Measurements from ENCODE around the gene SRSF8.
"Not testable (repeated sequence)": the region's sequence is repeated elsewhere in the genome, so short reads cannot be mapped to it uniquely, and the experiment has no call there.

Gene SRSF8

GRCh38 chr11:95066716-95067038 lies at the start of gene SRSF8:
Gene SRSF8, plus strand, starts transcription at chr11:95066919. Its CDS starts 308 bp downstream, at chr11:95067227.
- peaks cover 27% of the 10 kb centered on the region for H3K4me1 ChIP-seq
- H3K4me2 ChIP-seq, result peak within 1 kb of the TSS; percentile 81
- H3K36me3 ChIP-seq, result no peaks in the 10 kb centered on the region
- no peaks in the 10 kb centered on the region for H3K27me3 ChIP-seq
- peaks cover 21% of the 10 kb centered on the region for H4K20me1 ChIP-seq
- TF ChIP-seq Cebpa-rat (IDR thresholded peaks at IDR 0.05), result no peak
- H3K9ac ChIP-seq, result peak within 1 kb of the TSS; percentile 98
- peak within 1 kb of the TSS; percentile 96 for H3K4me3 ChIP-seq
- peak within 1 kb of the TSS; percentile 99 for H3K27ac ChIP-seq
- no peaks in the 10 kb centered on the region for H3K9me3 ChIP-seq

GRCh38 chr11:95021468-95021867 lies 45.3 kb upstream of the SRSF8 start:
- H3K9me3 ChIP-seq, H3K4me2 ChIP-seq, H3K9ac ChIP-seq, H3K36me3 ChIP-seq, H3K27me3 ChIP-seq, H3K4me1 ChIP-seq, H3K27ac ChIP-seq, H3K4me3 ChIP-seq, H4K20me1 ChIP-seq: not testable (repeated sequence)

- no peaks in the 10 kb centered on the region for H4K20me1 ChIP-seq
- no peaks in the 10 kb centered on the region for H3K9me3 ChIP-seq
- no peak within 1 kb of the TSS for H3K9ac ChIP-seq
- H3K36me3 ChIP-seq, result no peaks in the 10 kb centered on the region
- H3K4me1 ChIP-seq, result no peaks in the 10 kb centered on the region
- H3K4me2 ChIP-seq, result no peak within 1 kb of the TSS
- no peak within 1 kb of the TSS for H3K4me3 ChIP-seq
- H3K27ac ChIP-seq, result no peak within 1 kb of the TSS
- TF ChIP-seq Cebpa-rat (IDR thresholded peaks at IDR 0.05), result no peak
- H3K27me3 ChIP-seq, result no peaks in the 10 kb centered on the region
Observed at GRCh38 chr11:95024958-95025357, 41.8 kb upstream of the SRSF8 start, which contains the start of gene KDM4E. Gene KDM4E, plus strand, starts transcription at chr11:95025258. Its CDS starts 300 bp downstream, at chr11:95025558.

GRCh38 chr11:95025594-95025993 lies 41.1 kb upstream of the SRSF8 start:
- H3K27ac ChIP-seq, H3K4me3 ChIP-seq, H4K20me1 ChIP-seq, H3K9me3 ChIP-seq, H3K36me3 ChIP-seq, H3K4me1 ChIP-seq, H3K27me3 ChIP-seq, H3K9ac ChIP-seq, H3K4me2 ChIP-seq: not testable (repeated sequence)

- Histone ChIP-seq H3K27ac (no peak overlapping the region), H3K9ac (no peak overlapping the region), H3K9me3 (no peaks in the 10 kb centered on the region), H3K27me3 (no peaks in the 10 kb centered on the region), H3K36me3 (no peaks in the 10 kb centered on the region), H3K4me1 (no peaks in the 10 kb centered on the region), H4K20me1 (no peaks in the 10 kb centered on the region), H3K4me3 (no peak overlapping the region), H3K4me2 (no peak overlapping the region)
- no peak for TF ChIP-seq Cebpa-rat (IDR thresholded peaks at IDR 0.05)
Observed at GRCh38 chr11:95028357-95028756, 38.4 kb upstream of the SRSF8 start.

GRCh38 chr11:95033051-95033450 lies 33.7 kb upstream of the SRSF8 start:
- TF ChIP-seq Cebpa-rat (IDR thresholded peaks at IDR 0.05), result no peak
- Histone ChIP-seq H3K27ac (no peak overlapping the region), H3K4me2 (no peak overlapping the region), H3K9ac (no peak overlapping the region), H3K4me3 (no peak overlapping the region), H3K27me3 (no peaks in the 10 kb centered on the region), H3K36me3 (no peaks in the 10 kb centered on the region), H4K20me1 (no peaks in the 10 kb centered on the region), H3K4me1 (no peaks in the 10 kb centered on the region), H3K9me3 (peaks cover 9% of the 10 kb centered on the region)

GRCh38 chr11:95035316-95035715 lies 31.4 kb upstream of the SRSF8 start:
- Histone ChIP-seq H3K4me1 (no peaks in the 10 kb centered on the region), H3K9ac (no peak overlapping the region), H3K27ac (no peak overlapping the region), H3K9me3 (peaks cover 10% of the 10 kb centered on the region), H3K27me3 (no peaks in the 10 kb centered on the region), H4K20me1 (no peaks in the 10 kb centered on the region), H3K4me3 (no peak overlapping the region), H3K36me3 (no peaks in the 10 kb centered on the region), H3K4me2 (no peak overlapping the region)
- no peak for TF ChIP-seq Cebpa-rat (IDR thresholded peaks at IDR 0.05)

GRCh38 chr11:95037356-95038035 lies 29.2 kb upstream of the SRSF8 start:
- not testable (repeated sequence) for H3K27me3 ChIP-seq, H3K27ac ChIP-seq, H4K20me1 ChIP-seq, H3K36me3 ChIP-seq, H3K9ac ChIP-seq, H3K4me1 ChIP-seq, H3K4me3 ChIP-seq, H3K4me2 ChIP-seq, H3K9me3 ChIP-seq

GRCh38 chr11:95042239-95042638 lies 24.5 kb upstream of the SRSF8 start:
- Histone ChIP-seq H3K9ac (no peak overlapping the region), H3K4me2 (no peak overlapping the region), H3K4me3 (no peak overlapping the region), H3K4me1 (peaks cover 5% of the 10 kb centered on the region; the same call in 1 of the 2 replicates), H3K36me3 (no peaks in the 10 kb centered on the region), H3K9me3 (peaks cover 9% of the 10 kb centered on the region), H4K20me1 (no peaks in the 10 kb centered on the region), H3K27me3 (no peaks in the 10 kb centered on the region), H3K27ac (no peak overlapping the region)
- TF ChIP-seq Cebpa-rat (IDR thresholded peaks at IDR 0.05), result no peak

- Histone ChIP-seq H4K20me1 (no peaks in the 10 kb centered on the region), H3K4me1 (peaks cover 5% of the 10 kb centered on the region; the same call in 1 of the 2 replicates), H3K4me2 (no peak overlapping the region), H3K27me3 (no peaks in the 10 kb centered on the region), H3K9ac (no peak overlapping the region), H3K4me3 (no peak overlapping the region), H3K9me3 (peaks cover 2% of the 10 kb centered on the region), H3K36me3 (no peaks in the 10 kb centered on the region), H3K27ac (no peak overlapping the region)
- TF ChIP-seq Cebpa-rat (IDR thresholded peaks at IDR 0.05), result no peak
Observed at GRCh38 chr11:95042906-95043305, 23.8 kb upstream of the SRSF8 start.

GRCh38 chr11:95044010-95044409 lies 22.7 kb upstream of the SRSF8 start:
- no peaks in the 10 kb centered on the region for H3K27me3 ChIP-seq
- no peak for TF ChIP-seq Cebpa-rat (IDR thresholded peaks at IDR 0.05)
- H3K4me3 ChIP-seq, result no peak overlapping the region
- peaks cover 8% of the 10 kb centered on the region for H3K4me1 ChIP-seq
- no peak overlapping the region for H3K4me2 ChIP-seq
- no peaks in the 10 kb centered on the region for H3K9me3 ChIP-seq
- H4K20me1 ChIP-seq, result no peaks in the 10 kb centered on the region
- H3K9ac ChIP-seq, result no peak overlapping the region
- H3K36me3 ChIP-seq, result no peaks in the 10 kb centered on the region
- no peak overlapping the region for H3K27ac ChIP-seq
